GM21619 (cell line): Measurements from ENCODE around the gene CTSL.

Experiments
- ATAC-seq: cut with Tn5 transposase; IDR thresholded peaks from one replicate; pipeline ENCODE4 v1.9.1; 2021; ENCODE audit not compliant: unreplicated experiment

The CTSL gene

DNA sequence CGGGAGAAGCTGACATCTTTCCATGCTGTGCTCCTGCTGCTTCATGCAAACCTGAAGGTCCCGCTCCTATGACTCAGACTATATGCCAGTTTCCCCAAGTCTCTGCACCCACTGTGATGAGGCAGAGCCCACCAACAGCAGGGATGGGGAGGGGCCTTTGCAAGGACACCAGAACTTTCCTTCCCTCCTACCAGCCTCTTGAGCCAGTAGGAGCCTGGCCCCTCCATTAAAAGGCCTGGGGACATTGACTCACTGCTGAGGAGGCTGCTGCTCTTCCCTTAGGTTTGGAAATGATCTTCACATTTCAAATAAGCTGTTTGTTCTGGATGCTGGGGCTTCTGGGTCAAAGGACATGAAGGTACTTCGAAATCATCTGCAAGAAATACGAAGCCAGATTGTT is 26.1 kb upstream of the CTSL start:
- no peak for ATAC-seq

DNA sequence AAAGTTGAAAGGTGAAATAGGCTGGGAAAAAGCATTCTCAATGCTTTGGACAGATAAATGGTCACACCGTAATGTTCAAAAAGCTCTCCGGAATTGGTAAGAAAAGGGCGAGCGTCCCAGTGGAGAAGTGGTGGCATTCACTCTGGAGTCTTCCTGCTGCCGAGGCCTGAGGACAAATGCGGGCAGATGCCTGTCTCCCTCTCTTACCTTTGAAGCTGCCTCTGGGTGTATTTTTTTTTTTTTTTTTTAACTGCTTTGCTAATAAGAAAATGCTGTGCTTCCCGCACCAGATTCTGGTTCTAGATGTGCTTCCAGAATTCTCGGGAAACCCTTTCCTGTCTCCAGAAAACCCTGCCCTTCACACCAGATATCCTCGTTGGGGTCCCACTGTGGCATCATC is 24.4 kb upstream of the CTSL start:
- no peak for ATAC-seq

DNA sequence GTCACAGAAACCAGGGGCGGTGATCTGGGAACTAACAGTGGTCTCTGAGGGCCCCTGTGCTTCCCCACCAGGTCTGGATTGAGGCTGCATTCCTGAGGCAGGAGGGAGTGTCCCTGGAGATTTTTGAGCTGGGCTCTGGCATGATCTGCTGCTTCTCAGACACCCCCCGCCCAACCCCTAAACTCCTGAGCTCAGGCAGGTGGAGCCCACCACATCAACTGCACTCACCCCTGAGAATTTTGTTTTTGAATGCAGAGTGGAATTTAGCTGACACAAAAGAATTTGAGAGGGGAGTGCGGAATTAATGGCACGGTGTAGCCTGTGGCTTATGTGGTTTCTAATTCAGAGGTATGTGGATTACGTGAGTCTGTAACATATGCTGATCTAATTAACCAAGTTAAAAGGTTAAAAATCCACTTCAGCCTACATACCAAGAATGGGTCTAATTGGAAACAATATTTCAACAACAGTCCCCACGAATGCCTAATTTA is 23.9 kb upstream of the CTSL start:
- no peak for ATAC-seq

DNA sequence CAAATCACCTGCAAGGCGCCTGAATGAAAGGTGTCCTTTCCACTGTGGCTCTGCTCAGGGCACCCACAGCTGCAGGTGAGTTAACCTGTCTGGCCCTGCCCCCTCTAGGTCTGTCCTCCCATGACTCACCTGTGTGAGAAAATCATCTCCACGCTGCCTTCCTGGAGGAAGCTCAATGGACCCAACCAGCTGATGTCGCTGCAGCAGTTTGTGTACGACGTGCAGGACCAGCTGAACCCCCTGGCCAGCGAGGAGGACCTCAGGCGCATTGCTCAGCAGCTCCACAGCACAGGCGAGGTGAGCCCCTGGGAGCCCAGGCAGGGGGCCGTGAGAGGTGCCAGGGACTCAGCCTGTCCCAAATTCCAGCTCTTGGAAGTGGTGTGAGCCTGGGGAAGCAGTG is 23.0 kb upstream of the CTSL start:
- ATAC-seq: no peak

DNA sequence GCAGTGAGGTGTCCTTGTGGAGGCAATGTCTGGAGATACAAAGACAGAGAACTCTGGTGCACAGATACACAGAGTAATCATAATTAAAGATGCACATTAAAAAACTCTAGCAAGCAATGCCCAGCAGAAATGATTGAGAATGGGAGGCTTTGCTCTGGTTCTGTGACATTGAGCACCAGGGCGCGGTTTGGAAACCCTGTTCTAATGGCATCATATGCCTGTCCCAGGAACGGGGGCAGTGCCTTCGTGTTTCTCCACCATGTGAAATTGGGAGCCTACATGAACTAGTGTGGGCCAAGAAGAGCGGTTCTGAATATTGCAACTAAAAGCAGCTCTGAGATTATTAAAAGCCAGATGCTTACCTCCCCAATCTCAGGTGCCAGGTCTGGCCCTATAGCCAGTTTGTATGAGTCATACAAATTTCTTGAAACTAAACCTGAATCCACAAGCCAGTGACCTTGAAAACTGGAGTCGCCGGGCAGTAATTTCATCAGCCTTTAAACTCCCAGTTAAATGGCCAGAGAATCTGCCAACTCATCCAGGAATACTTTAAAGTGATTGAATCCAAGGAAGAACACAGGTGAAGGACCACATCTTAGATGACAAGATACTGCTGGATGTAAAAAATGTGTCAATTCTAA is 22.2 kb upstream of the CTSL start:
- no peak for ATAC-seq

DNA sequence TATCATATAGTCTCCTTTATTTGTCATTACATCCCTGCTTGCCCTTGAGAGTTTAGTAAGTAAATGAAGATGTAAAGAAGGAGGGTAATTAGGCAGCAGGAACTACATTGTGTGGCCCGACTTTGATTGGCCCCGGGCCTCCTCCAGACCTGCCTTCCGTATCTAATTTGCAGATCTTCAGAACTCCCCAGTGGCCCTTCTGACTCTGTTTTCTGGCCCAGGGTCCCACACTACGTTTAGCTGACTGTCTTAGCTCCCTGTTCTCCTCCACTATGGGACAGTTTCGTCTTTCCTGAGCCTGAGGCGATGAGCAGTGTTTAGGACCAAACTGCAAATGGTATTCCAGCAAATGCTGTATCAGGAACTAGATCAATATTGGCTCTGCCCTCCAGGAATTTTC is 21.6 kb upstream of the CTSL start:
- no peak for ATAC-seq

DNA sequence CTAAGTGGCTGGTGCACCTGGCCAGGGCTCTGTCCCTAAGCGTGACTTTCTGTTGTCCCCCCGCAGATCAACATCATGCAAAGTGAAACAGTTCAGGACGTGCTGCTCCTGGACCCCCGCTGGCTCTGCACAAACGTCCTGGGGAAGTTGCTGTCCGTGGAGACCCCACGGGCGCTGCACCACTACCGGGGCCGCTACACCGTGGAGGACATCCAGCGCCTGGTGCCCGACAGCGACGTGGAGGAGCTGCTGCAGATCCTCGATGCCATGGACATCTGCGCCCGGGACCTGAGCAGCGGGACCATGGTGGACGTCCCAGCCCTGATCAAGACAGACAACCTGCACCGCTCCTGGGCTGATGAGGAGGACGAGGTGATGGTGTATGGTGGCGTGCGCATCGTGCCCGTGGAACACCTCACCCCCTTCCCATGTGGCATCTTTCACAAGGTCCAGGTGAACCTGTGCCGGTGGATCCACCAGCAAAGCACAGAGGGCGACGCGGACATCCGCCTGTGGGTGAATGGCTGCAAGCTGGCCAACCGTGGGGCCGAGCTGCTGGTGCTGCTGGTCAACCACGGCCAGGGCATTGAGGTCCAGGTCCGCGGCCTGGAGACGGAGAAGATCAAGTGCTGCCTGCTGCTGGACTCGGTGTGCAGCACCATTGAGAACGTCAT is 19.7 kb upstream of the CTSL start:
- ATAC-seq: no peak

DNA sequence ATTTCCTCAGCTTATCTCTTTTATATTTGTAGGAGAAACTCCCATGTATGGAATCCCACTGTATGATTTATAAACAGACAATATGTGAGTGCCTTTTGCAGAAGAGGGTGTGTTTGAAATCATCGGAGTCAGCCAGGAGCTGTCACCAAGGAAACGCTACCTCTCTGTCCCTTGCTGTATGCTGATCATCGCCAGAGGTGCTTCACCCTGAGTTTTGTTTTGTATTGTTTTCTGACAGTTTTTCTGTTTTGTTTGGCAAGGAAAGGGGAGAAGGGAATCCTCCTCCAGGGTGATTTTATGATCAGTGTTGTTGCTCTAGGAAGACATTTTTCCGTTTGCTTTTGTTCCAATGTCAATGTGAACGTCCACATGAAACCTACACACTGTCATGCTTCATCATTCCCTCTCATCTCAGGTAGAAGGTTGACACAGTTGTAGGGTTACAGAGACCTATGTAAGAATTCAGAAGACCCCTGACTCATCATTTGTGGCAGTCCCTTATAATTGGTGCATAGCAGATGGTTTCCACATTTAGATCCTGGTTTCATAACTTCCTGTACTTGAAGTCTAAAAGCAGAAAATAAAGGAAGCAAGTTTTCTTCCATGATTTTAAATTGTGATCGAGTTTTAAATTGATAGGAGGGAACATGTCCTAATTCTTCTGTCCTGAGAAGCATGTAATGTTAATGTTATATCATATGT is 18.0 kb upstream of the CTSL start:
- no peak for ATAC-seq

DNA sequence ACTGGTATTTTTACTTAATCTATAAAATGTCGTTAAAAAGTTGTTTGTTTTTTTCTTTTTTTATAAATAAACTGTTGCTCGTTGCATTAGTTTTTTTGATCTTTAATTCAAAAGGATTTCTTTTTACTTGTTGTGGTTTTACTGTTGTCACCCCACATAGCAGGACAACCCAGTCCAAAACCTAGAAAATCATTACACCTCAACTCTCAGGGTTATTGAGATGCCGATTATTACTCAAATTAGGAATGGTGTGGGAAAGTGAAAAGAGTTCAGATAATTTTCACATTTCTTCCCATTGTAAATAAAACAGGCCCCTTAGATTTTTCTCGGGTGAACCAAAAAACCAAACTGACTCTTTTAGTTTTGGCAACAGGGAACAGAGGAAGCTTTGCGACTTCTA is 17.4 kb upstream of the CTSL start:
- no peak for ATAC-seq

DNA sequence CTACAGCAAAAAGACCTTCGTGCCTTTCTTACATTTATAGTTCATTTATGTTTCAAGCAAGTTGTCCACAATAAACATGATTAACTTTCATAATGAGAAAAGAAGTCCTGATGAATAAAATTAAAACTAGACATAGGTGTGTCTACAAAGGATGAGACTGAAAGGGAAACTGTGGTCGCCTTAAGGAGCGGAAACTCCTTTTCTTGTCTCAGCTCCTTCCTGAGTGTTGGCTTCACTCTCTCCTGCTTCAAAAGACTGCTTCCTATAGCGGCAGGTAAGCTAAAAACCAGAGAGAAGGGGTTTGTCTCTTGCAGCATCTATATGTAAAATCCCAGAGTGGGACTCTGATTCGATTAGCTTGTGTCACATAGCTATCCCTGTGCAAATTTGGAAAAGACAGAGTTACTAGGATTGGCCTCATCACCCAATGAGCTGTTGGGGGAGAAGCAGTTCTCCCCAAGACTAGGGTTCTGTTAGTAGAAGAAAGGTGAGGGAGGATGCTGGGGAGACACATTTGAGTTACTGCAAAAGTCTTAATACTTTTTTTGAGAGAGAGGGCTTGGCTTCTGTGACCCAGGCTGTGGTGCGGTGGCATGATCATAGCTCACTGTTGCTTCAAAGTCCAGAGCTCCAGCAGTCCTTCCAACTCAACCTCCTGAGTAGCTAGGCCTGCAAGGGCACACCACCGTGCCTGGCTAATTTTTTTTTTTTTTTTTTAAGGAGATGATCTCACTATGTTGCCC is 16.8 kb upstream of the CTSL start:
- ATAC-seq: no peak

DNA sequence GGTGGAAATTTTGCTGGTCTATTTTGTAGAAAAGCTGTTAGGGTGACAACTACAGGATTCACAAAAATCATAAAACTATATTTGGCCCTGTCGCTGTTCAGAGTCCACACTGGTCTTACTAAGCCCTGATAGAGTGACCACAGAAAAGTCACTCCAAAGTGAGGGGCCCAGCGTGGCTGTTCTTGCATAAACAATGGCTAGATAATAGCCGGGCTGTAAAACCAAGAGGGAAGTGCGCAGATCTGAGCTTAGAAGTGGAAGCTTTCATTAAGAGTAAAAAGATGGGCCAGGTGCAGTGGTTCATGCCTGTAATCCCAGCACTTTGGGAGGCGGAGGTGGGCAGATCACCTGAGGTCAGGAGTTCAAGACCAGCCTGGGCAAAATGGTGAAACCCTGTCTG is 15.5 kb upstream of the CTSL start:
- no peak for ATAC-seq

DNA sequence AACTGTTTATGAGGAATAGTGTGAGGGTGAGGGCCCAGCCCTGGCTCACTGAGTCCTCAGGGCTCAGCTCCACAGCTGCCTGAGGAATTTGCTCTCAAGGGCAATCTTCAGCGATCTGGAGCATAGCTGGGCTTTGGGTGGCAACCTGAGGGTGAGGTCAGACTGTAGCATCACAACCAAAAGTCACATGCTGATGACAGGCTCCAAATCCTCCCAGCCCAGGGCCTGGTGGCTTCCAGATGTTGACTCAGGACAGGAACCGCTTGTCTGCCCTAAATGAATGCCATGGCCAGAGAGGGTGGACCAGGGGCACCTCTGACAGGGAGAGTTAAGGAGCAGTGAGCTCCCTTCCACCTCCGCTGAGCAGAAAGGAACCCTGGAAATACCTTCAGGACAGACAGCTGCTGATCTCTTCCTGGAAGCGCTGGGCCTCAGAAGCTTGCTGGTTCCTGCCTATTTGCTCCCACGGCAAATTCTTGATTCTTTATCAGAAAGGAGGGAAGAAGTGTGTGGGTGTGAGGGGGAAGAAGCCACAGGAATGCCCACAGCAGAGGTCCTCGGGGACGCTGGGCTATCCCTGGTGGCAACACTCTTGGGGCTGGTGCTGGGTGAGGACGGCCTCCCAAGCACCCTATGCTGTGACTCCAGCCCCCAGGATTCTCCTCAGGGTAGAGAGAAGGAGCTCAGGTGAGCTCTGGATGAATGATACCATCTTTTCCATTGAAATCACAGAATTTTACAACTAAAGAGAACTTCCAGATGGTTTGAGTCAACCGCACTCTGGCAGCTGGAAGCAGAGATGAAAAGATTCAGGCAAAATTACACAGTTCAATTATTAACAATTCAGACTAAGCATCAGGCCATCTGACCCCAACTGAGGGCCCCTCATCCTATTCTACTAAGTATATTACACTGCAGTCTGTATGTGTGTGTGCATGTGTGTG is 13.8 kb upstream of the CTSL start:
- ATAC-seq: no peak

DNA sequence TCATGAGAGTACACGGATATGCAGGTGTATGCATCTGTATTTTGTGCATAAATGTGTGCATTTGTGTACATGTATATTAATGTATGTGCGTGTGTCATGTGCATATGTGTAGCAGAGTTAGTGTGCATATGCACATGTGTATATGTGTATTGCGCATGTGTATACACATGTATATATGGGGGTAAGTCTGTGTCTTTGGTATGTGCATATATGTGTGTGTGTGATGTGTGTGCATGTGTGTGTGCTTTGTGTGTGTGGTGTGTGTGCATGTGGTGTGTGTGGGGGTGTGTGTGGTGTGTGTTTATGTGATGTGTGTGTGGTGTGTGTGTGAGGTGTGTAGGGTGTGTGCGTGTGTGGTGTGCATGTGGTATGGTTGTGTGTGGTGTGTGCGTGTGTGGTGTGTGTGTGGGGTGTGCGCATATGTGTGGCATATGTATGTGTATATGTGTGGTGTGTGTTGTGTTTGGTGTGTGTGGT is 13.1 kb upstream of the CTSL start:
- no peak for ATAC-seq

DNA sequence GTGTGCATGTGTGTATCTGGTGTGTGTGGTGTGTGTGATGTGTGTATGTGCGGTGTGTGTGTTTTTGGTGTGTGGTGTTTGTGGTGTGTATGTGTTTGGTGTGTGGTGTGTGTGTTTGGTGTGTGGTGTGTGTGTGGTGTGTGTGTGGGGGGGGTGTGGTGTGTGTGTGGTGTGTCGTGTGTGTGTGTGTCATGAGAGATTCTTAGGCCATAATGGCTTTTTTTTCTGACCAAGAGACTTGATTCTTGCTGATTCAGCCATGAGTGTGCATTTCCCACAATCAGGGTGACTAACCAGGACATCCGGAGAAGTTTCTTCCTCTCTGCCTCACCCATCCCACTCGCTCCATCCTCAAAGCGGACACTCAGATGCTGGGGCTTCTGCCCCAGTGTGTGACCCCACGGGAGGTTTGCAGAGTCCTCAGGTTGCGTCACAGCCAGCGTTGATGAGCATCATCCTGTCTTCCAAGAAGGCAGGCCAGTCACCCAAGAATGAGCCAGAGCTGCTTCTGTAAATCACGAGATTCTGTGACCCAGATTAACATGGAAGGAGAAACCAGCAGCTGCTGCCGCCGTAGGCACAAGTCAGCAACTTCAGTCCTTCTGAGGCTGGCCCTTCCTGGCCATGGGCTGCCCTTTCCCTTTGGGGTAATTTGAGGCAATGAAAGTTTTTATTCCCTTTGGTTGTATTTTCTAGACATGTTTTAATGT is 12.5 kb upstream of the CTSL start:
- ATAC-seq: no peak

DNA sequence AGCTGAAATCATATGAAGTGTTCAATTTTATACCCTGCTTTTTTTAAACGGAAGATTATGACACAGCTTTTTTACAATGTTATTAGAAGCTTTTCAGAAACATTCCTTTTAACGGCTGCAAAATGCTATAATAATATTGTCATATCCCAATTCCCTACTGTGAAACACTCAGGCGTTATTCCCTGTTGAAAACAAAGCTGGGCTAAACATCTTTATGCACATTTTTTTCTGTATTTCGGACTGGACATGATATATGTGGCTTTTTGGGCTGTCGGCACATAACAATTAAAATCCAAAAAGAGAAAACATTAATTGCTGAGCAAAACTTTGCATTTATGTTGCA is 12.0 kb upstream of the CTSL start:
- ATAC-seq: no peak

DNA sequence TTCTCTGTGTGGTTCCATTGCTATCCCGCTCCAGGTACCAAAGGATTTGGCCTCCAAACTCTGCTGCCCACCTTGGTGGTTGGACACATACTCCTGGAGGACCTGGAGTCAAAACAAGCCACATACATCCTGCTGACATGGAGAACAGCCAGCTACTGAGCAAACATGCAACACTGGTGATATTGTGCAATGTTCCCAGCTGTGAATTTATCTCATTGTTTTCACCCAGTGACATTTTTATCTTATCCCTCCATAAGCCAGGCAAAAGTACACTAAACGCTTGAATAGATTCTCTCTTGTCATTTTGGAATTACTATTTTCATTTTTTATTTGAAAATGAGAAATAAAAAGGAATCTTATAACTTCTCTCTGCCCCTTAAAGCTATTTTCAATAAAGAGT is 11.1 kb upstream of the CTSL start:
- ATAC-seq: no peak

DNA sequence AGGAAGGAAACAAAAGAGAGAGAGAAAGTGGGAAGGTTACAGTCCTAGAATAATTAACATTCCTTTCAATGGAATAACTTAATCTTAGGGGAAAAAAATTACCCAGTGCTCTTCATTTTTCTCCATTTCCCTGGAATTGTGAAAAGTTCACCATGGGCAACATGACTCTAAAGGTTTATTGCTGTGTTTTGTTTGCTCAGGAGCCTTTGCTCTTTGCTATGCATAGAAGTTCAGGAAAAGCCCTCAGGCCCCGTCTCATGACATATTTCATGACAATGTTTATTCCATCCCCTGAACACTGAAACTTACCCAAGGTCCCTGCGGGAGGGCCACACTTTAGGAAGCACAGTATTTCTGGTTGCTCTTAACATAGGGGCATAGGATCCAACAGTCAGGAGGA is 9.8 kb upstream of the CTSL start:
- ATAC-seq: no peak

DNA sequence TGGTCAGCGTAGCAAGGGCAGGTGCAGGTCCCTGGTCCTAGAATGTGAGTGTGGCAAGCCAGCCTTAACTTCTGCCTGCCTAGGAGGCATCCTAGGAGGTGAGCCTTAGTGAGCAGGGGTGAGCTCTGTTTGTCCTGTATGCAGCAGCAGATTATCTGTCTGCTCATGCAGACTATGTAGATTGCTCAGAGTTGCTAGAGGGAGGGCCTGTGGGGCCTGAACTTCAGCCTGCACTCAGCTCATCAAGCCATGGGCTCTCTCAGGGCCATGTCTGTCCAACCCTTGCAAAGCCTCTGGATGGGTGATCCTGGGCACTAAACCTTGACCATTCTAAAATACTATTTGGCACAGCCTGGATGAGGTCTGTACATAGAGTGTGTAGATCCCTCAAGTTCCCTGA is 8.5 kb upstream of the CTSL start:
- ATAC-seq: no peak

DNA sequence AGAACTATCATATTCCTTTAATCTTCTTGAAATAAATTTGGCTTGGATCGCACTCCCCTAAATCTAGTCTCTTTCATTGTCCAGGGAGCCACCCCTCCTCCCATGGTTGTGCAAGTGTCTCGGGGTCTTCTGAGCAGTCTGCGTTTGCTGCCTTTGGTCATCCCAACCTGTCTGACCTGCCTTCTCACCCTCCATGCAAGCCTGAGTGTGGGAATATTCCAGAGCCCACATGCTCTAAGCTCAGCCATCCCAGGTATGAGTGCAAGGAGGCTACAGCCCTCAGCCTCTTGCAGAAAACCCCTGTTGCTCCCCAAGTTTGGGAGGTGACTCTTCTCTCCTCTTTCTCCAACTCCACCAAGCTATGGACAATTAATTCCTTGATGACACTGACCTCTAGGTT is 7.7 kb upstream of the CTSL start:
- no peak for ATAC-seq
